Measurements from ENCODE around the gene LPXN.
A peak's percentile ranks its signal among the peaks of the same experiment; 100 is the strongest.
"Not testable (repeated sequence)": the region's sequence is repeated elsewhere in the genome, so short reads cannot be mapped to it uniquely, and the experiment has no call there.

LPXN gene

DNA sequence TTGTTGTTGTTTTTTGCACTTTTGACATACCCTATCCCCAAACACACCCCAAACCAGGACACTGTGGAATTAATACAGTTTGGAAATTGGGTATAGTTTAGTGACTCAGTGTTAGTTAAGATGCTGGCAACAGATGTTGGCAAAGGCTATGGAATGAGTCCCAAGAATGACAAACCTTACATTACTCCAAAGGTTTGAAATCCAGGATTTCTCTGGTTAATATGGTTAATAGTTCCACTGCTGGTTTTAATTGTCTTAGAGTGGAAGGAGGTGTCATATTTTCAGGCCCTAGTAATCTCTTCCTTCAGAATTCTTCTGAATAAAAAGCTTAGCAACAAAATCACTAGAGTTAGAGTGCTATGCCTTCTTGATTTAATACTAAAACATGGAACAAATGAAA is 775 bp downstream of the LPXN start:
- peak overlapping the region; percentile 45 for H3K4me3 ChIP-seq (ENCODE audit: low read length)
- TF ChIP-seq, protein P1, sequence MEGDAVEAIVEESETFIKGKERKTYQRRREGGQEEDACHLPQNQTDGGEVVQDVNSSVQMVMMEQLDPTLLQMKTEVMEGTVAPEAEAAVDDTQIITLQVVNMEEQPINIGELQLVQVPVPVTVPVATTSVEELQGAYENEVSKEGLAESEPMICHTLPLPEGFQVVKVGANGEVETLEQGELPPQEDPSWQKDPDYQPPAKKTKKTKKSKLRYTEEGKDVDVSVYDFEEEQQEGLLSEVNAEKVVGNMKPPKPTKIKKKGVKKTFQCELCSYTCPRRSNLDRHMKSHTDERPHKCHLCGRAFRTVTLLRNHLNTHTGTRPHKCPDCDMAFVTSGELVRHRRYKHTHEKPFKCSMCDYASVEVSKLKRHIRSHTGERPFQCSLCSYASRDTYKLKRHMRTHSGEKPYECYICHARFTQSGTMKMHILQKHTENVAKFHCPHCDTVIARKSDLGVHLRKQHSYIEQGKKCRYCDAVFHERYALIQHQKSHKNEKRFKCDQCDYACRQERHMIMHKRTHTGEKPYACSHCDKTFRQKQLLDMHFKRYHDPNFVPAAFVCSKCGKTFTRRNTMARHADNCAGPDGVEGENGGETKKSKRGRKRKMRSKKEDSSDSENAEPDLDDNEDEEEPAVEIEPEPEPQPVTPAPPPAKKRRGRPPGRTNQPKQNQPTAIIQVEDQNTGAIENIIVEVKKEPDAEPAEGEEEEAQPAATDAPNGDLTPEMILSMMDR (conservative IDR thresholded peaks at IDR 0.05; ENCODE audit: low read length): no peak
- peak; percentile 91 for DNase-seq (ENCODE audit: low read depth)

DNA sequence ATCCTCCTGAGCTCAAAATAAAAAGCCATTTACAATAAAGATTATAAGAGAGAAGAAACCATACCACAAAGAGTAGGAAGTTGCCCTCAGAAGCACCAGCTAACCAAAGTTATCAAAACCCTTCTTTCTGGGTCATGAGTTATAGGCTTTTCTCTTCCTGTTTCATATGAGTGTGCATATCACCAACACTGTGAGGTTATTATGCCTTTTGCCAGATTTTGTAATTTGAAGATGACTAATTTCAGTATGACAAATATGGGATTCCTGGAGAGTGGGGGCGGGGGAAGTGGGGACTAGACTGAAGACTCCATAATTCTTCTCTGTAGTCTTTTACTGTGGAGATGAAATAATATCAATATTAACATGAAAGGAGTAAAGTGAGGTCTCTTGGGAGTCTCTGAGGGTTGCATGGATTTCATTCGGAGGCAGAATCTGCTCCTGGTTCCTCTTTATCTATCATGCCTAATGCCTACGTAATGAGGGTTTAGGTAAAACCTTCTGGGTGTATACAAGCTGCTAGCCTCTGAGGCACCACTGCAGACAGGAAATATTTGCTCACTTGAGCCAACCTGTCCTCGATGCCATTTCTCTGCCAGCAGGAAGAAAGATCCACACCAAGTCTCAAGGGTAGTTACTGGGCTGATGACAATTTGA is 2.1 kb downstream of the LPXN start:
- H3K4me3 ChIP-seq (ENCODE audit: low read length): peak overlapping the region; percentile 44
- peak; percentile 84 for DNase-seq (ENCODE audit: low read depth)
- TF ChIP-seq, protein P1 (conservative IDR thresholded peaks at IDR 0.05; ENCODE audit: low read length): no peak

DNA sequence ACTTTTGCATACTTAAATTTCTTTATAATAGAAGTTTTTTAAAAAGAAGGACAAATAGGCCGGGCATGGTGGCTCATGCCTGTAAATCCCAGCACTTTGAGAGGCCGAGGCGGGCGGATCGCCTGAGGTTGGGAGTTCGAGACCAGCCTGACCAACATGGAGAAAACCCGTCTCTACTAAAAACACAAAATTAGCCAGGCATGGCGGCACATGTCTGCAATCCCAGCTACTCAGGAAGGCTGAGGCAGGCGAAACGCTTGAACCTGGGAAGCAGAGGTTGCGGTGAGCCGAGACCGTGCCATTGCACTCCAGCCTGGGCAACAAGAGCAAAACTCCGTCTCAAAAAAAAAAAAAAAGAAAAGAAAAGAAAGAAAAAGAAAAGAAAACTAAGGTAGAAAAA is 2.8 kb downstream of the LPXN start:
- not testable (repeated sequence) for DNase-seq (ENCODE audit: low read depth)
- H3K4me3 ChIP-seq (ENCODE audit: low read length): peak overlapping the region; percentile 23; the same call in 1 of the 2 replicates

DNA sequence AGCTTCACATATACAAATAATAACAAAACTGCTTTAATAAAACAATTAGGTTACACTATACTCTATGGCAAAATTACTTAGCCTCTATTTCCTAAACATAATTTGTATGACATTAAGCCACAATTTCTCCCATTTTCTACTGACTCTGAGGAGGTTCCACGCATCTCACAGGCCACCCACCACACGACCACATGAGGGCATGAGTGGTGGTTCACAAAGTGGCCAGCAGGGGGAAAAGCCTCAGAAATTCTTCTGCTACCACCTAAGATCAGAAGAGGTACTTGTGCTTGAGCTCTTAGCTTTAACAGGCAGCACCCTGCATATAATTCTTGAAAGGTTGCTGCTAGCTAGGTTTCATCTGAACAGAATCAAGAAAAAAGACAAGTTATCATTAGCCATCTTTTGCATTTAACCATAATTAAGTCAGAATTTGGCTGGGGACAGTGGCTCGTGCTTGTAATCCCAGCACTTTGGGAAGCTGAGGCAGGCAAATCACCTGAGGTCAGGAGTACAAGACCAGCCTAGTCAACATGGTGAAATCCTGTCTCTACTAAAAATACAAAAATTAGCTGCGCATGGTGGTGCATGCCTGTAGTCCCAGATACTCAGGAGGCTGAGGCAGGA is 7.7 kb downstream of the LPXN start:
- DNase-seq (ENCODE audit: low read depth): peak; percentile 57
- TF ChIP-seq, protein P1 (conservative IDR thresholded peaks at IDR 0.05; ENCODE audit: low read length): peak; percentile 90
- no peak overlapping the region for H3K4me3 ChIP-seq (ENCODE audit: low read length)

DNA sequence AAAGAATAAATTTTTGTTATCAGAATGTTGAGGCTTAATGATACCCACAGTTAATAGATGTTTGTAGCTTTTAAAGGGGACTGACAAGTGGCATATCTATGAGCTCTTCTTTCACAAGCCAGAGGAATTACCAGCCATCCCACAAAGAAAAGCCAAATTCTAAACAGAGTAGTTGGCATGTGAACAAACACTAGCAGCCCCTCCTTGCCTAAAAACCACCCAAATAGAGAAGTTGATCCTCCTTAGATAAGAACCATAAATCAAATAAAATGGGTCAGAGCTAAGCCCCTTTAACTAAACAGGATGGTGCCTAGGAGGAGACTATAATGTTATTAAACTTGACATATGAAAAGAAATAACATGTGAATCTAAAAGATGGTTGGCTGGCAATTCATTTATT is 11.4 kb downstream of the LPXN start:
- TF ChIP-seq, protein P1 (conservative IDR thresholded peaks at IDR 0.05; ENCODE audit: low read length): no peak
- DNase-seq (ENCODE audit: low read depth): no peak
- H3K4me3 ChIP-seq (ENCODE audit: low read length): no peak overlapping the region

DNA sequence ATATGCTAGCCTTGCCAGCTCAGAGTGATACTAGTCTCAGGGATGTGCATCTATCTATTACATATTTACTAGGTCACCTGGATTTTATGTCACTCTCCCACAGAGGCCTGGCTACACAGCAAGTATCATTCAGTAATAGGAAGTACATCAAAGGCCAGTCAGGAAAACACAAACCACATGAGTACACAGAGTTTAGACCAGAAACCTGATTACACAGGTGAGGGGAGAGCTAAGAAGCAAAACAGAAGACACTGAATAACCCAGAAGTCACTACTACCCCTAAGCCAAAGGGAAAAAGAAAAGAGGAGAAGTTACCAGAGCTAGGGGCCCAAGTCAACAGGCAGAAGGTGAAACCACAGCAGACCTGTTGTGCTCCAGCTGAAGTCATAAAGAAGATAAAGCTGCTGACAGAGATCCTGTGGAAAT is 13.3 kb downstream of the LPXN start:
- no peak overlapping the region for H3K4me3 ChIP-seq (ENCODE audit: low read length)
- TF ChIP-seq, protein P1 (conservative IDR thresholded peaks at IDR 0.05; ENCODE audit: low read length): no peak
- no peak for DNase-seq (ENCODE audit: low read depth)

DNA sequence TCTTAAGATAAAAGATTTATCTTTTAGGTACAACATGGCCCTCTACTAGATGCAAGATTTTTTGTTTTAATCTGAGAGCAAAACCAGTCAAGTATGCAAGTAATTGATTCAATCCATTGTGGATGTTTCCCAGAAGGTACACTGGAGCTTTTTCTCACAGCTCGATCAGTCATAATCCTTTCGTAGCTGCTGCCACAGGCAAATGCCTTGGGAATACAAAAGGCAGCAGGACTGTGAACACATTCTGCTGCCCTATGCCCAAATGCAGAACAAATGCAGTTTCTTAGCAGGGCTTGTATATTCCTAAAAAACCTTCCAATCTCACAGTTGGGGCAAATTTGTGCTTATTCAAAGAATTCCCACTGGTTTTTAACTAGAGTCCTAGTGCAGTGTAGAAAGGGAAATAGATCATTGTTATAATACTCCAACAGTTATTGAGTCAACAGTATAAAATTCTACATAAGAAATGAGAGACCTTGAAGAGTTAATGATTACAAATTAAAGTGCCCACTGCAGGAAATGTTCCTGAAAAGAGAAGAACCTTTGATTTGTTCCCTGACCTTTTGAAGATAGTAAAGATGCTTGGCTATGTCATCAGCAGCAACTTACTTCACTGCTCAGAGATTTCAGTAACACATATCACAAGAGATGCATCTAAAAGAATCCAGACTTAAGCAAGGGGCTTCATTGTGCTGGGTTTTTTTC is 14.1 kb downstream of the LPXN start:
- TF ChIP-seq, protein P1 (conservative IDR thresholded peaks at IDR 0.05; ENCODE audit: low read length): no peak
- peak overlapping the region; percentile 1; the same call in 1 of the 2 replicates for H3K4me3 ChIP-seq (ENCODE audit: low read length)
- DNase-seq (ENCODE audit: low read depth): peak; percentile 18

All from AG10803 (cell line).